ENCODE results near the gene PERM1. TPM values are rescaled to one million over a fixed set of nuclear protein-coding genes. Genes with fewer than 3 reads are reported as not detected.
A peak's percentile ranks its signal among the peaks of the same experiment; 100 is the strongest.

The PERM1 gene
- total RNA-seq, 1 experiment from 2014 or later = 0.47 TPM

- ChIA-PET CTCF (no interaction called here), POLR2A (ENCODE audit: unreplicated experiment) (interaction anchor here (0.6 to 1.1 kb wide), 3 partner anchors 8 to 41 kb away, joined by 3 to 7 read pairs (median 4); partner anchors contain the start of gene ISG15)
- H3K27ac ChIP-seq (ENCODE audit: low read length) = peak overlapping the region; percentile 96
- no peaks in the 10 kb centered on the region for H3K9me2 ChIP-seq (replicated peaks; ENCODE audit: low read length)
- H3K4me2 ChIP-seq (ENCODE audit: low read length) = peak overlapping the region; percentile 99
- H4K20me1 ChIP-seq (ENCODE audit: low read length) = peaks cover 30% of the 10 kb centered on the region
- H3K27me3 ChIP-seq (ENCODE audit: low read length) = no peaks in the 10 kb centered on the region
- ATAC-seq = peak; percentile 27
- peak overlapping the region; percentile 93 for H3K9ac ChIP-seq (ENCODE audit: low read length)
- peak overlapping the region; percentile 84 for H3K4me3 ChIP-seq (ENCODE audit: low read length)
- BruUV-seq (replicated peaks) = TSS peak; percentile 45
- TF ChIP-seq EZH2 (IDR thresholded peaks at IDR 0.05; ENCODE audit: low read length, unreplicated experiment) (no peak), EZH2phosphoT487 (IDR thresholded peaks at IDR 0.05; ENCODE audit: borderline replicate concordance, low read length) (no peak), CTCF (conservative IDR thresholded peaks at IDR 0.05; ENCODE audit: low read depth, low read length) (no peak)
- H3K36me3 ChIP-seq (ENCODE audit: low read depth, low read length) = peaks cover 29% of the 10 kb centered on the region
- peaks cover 63% of the 10 kb centered on the region for H3K79me2 ChIP-seq (ENCODE audit: low read length)
- H3K4me1 ChIP-seq (ENCODE audit: insufficient read depth, low read length) = peaks cover 48% of the 10 kb centered on the region
- no peaks in the 10 kb centered on the region for H3F3A ChIP-seq (ENCODE audit: low read length, unreplicated experiment)
- no peak overlapping the region for H2AFZ ChIP-seq (ENCODE audit: low read length)
- DNase-seq = peak; percentile 91
- intact Hi-C loops (cut with micrococcal nuclease) = no loop called here
- H3K9me3 ChIP-seq (ENCODE audit: low read length) = no peaks in the 10 kb centered on the region
Measured at GRCh38 chr1:1021010-1021919, 39.4 kb upstream of the PERM1 start.

GRCh38 chr1:1020415-1021009 lies 38.6 kb upstream of the PERM1 start:
- peak; percentile 3; the same call in 1 of the 2 replicates for ATAC-seq
- H3K36me3 ChIP-seq (ENCODE audit: low read depth, low read length) = peaks cover 23% of the 10 kb centered on the region; the same call in 1 of the 2 replicates
- ChIA-PET CTCF (interaction anchor here (0.6 kb wide), 2 partner anchors 19 to 44 kb away, joined by 3 to 4 read pairs; no protein-coding TSS in a partner anchor), POLR2A (ENCODE audit: unreplicated experiment) (interaction anchor here (0.6 kb wide), 1 partner anchor 380 kb away, joined by 10 read pairs; no protein-coding TSS in a partner anchor)
- H3K79me2 ChIP-seq (ENCODE audit: low read length) = peaks cover 55% of the 10 kb centered on the region
- H4K20me1 ChIP-seq (ENCODE audit: low read length) = peaks cover 23% of the 10 kb centered on the region
- H3K9ac ChIP-seq (ENCODE audit: low read length) = peak overlapping the region; percentile 93
- H3K27ac ChIP-seq (ENCODE audit: low read length) = peak overlapping the region; percentile 96
- no peaks in the 10 kb centered on the region for H3K9me3 ChIP-seq (ENCODE audit: low read length)
- DNase-seq = peak; percentile 43
- no peaks in the 10 kb centered on the region for H3K9me2 ChIP-seq (replicated peaks; ENCODE audit: low read length)
- intact Hi-C loops (cut with micrococcal nuclease) = no loop called here
- no TSS peak for BruUV-seq (replicated peaks)
- TF ChIP-seq EZH2 (IDR thresholded peaks at IDR 0.05; ENCODE audit: low read length, unreplicated experiment) (no peak), EZH2phosphoT487 (IDR thresholded peaks at IDR 0.05; ENCODE audit: borderline replicate concordance, low read length) (no peak), CTCF (conservative IDR thresholded peaks at IDR 0.05; ENCODE audit: low read depth, low read length) (no peak)
- H3K4me1 ChIP-seq (ENCODE audit: insufficient read depth, low read length) = peaks cover 43% of the 10 kb centered on the region
- H3K4me2 ChIP-seq (ENCODE audit: low read length) = peak overlapping the region; percentile 99
- H3F3A ChIP-seq (ENCODE audit: low read length, unreplicated experiment) = no peaks in the 10 kb centered on the region
- peak overlapping the region; percentile 84 for H3K4me3 ChIP-seq (ENCODE audit: low read length)
- H2AFZ ChIP-seq (ENCODE audit: low read length) = no peak overlapping the region
- no peaks in the 10 kb centered on the region for H3K27me3 ChIP-seq (ENCODE audit: low read length)
